Neural cell (in vitro differentiated cells): ENCODE data around the gene AGFG2.
"Not testable (repeated sequence)": the region's sequence is repeated elsewhere in the genome, so short reads cannot be mapped to it uniquely, and the experiment has no call there.

Experiments
- CTCF ChIP-seq: fragments of 450-650 bp; IDR thresholded peaks from 2 replicates; pipeline ENCODE4 v1.5.1; 2014; ENCODE audit warnings: antibody characterized with exemption, mild to moderate bottlenecking, moderate library complexity; ENCODE audit not compliant: poor library complexity, severe bottlenecking
- EP300 ChIP-seq: fragments of 450-650 bp; conservative IDR thresholded peaks from 2 replicates; pipeline ENCODE4 v1.6.1; 2014; ENCODE audit warnings: antibody characterized with exemption, mild to moderate bottlenecking, moderate library complexity; ENCODE audit not compliant: poor library complexity, severe bottlenecking
- EZH2 ChIP-seq: fragments of 200-600, 300-800 bp; shearing (Covaris generic), sonication (generic); IDR thresholded peaks from 2 replicates; pipeline ENCODE4 v1.6.1; 2014; ENCODE audit warnings: antibody characterized with exemption, low read length, borderline replicate concordance, mild to moderate bottlenecking; ENCODE audit not compliant: insufficient read depth, poor library complexity, severe bottlenecking
- POLR2AphosphoS5 ChIP-seq: IDR thresholded peaks from 2 replicates; pipeline ENCODE4 v1.6.1; 2012
- REST ChIP-seq: IDR thresholded peaks from 2 replicates; pipeline ENCODE4 v1.6.1; 2012; ENCODE audit warnings: borderline replicate concordance
- SMC3 ChIP-seq: fragments of 450-650 bp; conservative IDR thresholded peaks from 2 replicates; pipeline ENCODE4 v1.6.1; 2014; ENCODE audit warnings: antibody characterized with exemption, mild to moderate bottlenecking, moderate library complexity; ENCODE audit not compliant: poor library complexity

GRCh38 chr7:100564405-100564804, 25.4 kb downstream of the AGFG2 start:
- TF ChIP-seq CTCF, EZH2, REST, POLR2AphosphoS5, EP300, SMC3: not testable (repeated sequence)
